Measurements from ENCODE around the gene UBE2S.
"Not testable (repeated sequence)": the region's sequence is repeated elsewhere in the genome, so short reads cannot be mapped to it uniquely, and the experiment has no call there.

UBE2S gene

DNA sequence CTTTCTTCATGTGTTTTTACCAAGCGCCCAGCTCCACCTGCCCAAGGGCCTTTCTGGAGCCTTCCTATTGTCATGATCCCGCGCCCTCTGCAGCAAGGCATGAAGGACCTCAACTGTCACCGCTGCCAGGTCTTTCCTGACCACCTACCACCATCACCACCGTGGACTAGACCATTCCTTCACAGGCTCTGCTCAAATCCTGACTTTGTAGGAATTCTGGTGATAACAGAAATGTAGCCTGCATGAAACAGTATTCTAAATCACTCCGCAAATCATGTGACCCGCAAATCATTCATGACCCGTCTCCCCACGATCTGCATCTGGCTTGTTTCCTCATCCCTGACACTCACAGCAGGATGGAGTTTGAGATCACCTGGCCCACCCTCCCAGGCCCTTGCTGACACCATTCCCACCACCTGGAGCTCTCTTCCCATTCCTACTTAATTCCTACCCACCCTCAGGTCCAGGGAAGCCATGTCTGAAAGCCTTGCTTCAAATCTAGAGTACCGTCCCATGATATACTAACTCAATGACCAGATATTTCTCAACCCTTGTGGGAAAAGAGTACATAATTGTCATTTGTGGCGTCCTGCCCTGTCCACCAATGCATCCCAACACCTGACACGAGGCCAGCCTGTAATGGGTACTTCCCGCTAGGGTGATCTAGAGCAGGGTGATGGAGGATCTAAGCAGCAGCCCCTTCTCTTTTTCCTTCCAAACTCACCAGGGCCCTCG is 1.3 kb downstream of the UBE2S start:
- no peak for DNase-seq (ENCODE audit: low spot score)

GRCh38 chr19:55405638-55406037 is 1.9 kb downstream of the UBE2S start:
- no peak for DNase-seq (ENCODE audit: low spot score)

- DNase-seq (ENCODE audit: low spot score): no peak
These were observed 5.1 kb downstream of the UBE2S start for GRCh38 chr19:55402509-55402908.

DNA sequence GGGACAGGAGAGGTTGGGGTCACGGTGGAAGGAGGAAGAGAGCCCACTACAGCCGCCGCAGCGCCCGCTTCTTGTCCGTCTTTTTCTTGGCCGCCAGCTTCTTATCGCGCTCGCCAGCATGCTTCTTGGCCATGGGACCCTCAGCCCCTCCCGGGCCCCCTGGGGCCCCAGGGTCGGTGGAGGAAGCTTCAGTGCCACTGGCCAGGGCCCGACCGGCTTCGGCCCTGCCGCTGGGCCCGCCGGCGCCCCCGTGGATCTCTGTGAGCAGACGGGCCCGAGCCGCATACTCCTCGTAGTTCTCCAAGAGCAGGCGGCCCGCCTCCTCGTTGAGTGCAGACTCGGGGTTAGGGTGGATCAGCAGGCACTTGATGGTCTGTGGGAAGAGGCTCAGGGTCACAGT is 6.2 kb downstream of the UBE2S start:
- DNase-seq (ENCODE audit: low spot score): not testable (repeated sequence)

- DNase-seq (ENCODE audit: low spot score): no peak
These were observed 7.1 kb downstream of the UBE2S start for GRCh38 chr19:55400281-55401087.

GRCh38 chr19:55398200-55398925 is 9.2 kb downstream of the UBE2S start:
- DNase-seq (ENCODE audit: low spot score): no peak

DNA sequence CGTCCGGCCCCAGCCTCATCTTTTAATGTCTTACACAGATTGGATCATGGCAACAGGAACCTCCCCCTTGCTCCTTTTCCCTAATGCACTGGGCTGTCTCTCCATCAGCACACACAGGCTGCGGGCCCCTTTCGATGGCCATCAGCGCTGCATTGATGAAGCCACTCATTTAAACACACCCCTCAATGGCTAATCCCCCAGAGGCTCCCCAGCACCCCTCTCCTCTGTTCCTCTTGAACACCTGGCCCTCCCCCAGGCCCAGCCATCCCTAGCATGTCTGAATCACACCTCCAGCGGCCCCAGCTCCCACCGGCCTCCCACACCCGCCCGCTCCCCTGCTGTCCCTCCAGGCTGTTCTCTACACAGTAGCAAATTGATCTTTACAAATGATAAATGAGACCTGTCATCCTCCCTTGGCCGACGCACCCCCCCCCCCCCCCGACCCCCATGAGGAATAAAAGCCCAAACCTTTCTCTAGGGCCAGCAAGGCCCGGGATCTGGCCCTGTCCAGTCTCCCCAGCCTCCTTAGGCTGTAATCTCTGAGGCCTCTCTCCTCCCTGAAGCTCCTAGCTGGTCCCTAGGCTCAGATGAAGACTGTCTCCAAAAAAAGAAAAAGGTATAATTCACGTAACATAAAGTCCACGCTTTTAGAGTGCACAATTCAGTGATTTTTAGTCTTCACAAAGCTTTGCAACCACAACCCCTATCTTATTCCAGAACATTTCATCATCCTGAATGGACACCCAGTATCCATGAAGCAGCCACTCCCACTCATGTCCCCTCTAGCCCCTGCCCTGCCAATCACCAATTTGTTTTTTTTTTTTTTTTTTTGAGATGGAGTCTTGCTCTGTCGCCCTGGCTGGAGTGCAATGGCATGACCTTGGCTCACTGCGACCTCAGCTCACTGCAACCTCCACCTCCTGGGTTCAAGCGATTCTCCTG is 14.5 kb downstream of the UBE2S start:
- no peak for DNase-seq (ENCODE audit: low spot score)

DNA sequence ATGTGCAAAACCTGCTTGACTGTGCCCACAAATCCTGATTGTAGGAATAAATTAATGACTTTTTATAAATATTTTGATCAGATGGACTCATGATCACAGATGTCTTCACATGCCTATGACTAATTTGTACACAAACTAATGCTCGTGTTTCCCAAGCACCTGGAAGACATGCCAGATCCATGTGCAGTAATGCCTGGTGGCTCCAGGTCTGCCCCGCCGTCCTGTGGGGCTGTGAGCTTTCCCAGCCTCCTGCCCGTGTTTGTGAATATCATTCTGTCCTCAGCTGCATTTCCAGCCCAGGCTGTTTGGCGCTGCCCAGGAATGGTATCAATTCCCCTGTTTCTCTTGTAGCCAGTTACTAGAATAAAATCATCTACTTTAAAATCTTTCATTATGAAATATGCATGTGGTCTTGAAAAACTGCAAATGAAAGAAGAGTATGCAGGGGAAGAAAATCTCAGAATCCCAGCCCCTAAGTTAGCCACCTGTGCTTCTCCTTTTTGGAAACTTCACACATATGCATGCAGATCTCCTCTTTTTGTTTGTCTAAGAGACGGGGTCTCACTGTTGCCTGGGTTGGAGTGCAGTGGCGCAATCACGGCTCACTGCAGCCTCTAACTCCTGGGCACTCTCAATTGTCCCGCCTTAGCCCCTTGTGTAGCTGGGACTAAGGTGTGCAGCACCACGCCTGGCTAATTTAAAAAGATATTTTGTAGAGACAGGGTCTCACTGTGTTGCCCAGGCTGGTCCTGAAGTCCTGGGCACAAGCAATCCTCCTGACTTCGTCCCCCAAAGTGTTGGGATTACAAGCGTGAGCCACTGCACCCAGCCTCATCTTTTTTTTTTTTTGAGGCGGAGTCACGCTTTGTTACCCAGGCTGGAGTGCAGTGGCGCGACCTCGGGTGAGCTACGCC is 15.6 kb downstream of the UBE2S start:
- peak; percentile 28 for DNase-seq (ENCODE audit: low spot score)

DNA sequence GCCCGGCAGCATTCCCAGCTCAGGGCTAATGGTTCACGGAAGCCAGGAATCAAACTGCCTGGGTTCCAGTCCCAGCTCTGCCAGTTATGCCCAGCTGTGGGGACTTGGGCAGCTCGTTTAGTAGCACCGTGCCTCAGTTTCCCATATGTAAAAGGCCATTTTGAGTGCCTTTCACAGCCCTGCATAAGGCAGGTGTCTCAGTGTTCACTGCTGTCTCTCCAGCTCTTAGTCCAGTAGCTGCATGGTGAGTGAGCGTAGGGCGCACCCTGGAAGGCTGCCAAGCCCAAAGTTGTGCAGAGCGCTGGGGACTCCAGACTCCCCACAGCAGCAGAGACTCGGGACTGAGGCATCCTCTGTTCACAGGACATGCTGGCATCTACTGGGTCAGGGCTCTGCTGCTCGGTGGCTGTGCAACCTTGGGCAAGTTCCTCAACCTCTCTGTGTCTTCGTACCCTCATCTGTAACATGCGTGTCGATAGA is 16.4 kb downstream of the UBE2S start:
- DNase-seq (ENCODE audit: low spot score): no peak

DNA sequence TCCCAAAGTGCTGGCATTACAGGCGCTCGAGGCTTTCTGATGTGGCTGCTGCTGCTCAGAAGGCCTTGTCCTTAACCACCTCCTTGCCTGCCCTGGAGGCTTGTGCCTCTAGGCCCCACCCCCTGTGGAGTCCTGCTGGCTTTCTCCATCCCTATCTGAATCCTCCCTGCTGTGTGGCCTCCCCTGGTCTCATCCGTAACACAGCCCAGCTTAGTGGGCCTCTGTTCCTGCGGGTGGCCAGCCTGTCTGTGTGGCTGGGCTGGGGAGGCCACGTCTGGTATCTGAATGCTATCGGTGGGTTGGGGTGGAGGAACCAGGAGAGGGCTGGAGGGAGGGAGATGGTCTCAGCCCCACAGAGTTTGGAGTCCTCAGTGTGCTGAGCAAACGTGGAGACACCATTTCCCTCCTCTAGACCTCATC is 17.1 kb downstream of the UBE2S start:
- no peak for DNase-seq (ENCODE audit: low spot score)

DNA sequence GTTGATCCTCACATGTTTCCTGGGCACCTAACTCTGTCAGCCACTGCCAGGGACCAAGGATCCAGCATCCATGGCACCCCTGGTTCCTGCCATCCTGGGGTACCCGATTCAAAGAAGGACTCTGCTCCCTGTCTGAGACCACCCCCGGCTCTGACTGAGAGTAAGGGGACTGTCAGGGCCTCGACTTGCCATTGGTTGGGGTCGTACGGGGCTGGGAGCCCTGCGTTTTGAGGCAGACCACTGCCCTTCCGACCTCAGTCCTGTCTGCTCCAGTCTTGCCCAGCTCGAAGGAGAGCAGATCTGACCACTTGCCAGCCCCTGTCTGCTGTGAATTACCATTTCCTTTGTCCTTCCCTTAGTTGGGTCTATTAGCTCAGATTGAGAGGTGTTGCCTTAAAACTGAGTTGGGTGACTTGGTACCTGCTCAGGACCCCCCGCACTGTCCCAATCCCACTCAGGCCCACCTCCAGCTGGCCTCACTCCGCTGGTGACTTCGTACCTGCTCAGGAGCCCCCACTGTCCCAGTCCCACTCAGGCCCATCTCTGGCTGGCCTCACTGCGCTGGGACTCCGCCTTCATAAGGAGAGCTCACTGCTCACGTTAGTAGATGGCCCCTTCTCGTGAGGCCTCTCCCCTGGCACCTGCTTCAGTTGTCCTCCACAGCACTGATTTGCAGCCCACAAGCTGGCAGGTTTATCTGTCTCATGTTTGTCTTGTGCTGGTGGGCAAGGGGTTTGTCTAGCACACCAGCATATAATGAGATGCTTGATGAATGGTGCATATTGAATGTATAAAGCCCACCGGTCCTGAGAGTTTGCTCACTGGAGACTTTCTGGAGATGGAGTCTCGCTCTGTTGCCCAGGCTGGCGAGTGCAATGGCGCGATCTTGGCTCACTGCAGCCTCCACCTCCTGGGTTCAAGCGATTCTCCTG is 17.9 kb downstream of the UBE2S start:
- no peak for DNase-seq (ENCODE audit: low spot score)

- no peak for DNase-seq (ENCODE audit: low spot score)
These were observed 19.7 kb downstream of the UBE2S start for GRCh38 chr19:55387736-55388497.

- DNase-seq (ENCODE audit: low spot score): no peak
These were observed 21.1 kb downstream of the UBE2S start for GRCh38 chr19:55386493-55386971.

GRCh38 chr19:55385724-55386492 is 21.7 kb downstream of the UBE2S start, which contains the start of gene RPL28:
TSS of gene RPL28 (plus strand) at chr19:55385932. CDS start at chr19:55386358, 426 bp downstream.
- DNase-seq (ENCODE audit: low spot score): peak; percentile 98

- peak; percentile 93 for DNase-seq (ENCODE audit: low spot score)
These were observed 22.5 kb downstream of the UBE2S start for GRCh38 chr19:55384920-55385723.

- no peak for DNase-seq (ENCODE audit: low spot score)
These were observed 23.3 kb downstream of the UBE2S start, which contains the start of gene TMEM238 for GRCh38 chr19:55384131-55384919. TSS of gene TMEM238 (minus strand) at chr19:55384292. CDS start at chr19:55384259, 33 bp downstream.
